Kidney (tissue), 14 donors: ENCODE results near the gene NKAIN2. TPM values are rescaled to one million over a fixed set of nuclear protein-coding genes. Genes with fewer than 3 reads are reported as not detected.

Experiments
- DNase-seq, 5 donors: peaks; one replicate each; pipeline ENCODE4 v3.0.0-alpha.2; 2013 to 2020
- FAIRE-seq: peaks from 2 replicates; lab custom pipeline; 2012; peaks lifted over from hg19 to GRCh38; lab: Jason Lieb, UNC
- H3K27ac ChIP-seq, 2 donors: one replicate each; pipeline ENCODE4 v1.7.0; 2013; ENCODE audit warnings: low read depth in 2 of 2, low read length in 2 of 2, inconsistent platforms in 1 of 2
- H3K27me3 ChIP-seq: one replicate; pipeline ENCODE4 v1.7.1; 2013; ENCODE audit warnings: low read length, inconsistent platforms; ENCODE audit not compliant: control insufficient read depth, insufficient read depth
- H3K36me3 ChIP-seq, 3 donors: one replicate each; pipeline versions ENCODE4 v1.7.0 to v1.7.1; 2013; ENCODE audit warnings: low read length in 3 of 3, control low read depth in 1 of 3, inconsistent platforms in 1 of 3; ENCODE audit not compliant: insufficient read depth in 3 of 3, control insufficient read depth in 2 of 3
- H3K4me1 ChIP-seq, 3 donors: one replicate each; pipeline versions ENCODE4 v1.7.0 to v1.7.1; 2013; ENCODE audit warnings: low read length in 3 of 3, inconsistent platforms in 1 of 3, low read depth in 1 of 3; ENCODE audit not compliant: control insufficient read depth in 2 of 3, insufficient read depth in 2 of 3
- H3K4me3 ChIP-seq, 3 donors: one replicate each; pipeline versions ENCODE4 v1.7.0 to v1.8.1; 2013; ENCODE audit warnings: low read length in 3 of 3, control low read depth in 1 of 3, inconsistent platforms in 1 of 3
- H3K9ac ChIP-seq, 3 donors: one replicate each; pipeline versions ENCODE4 v1.7.0 to v1.7.1; 2013; ENCODE audit warnings: low read length in 3 of 3, control low read depth in 1 of 3, inconsistent platforms in 1 of 3
- H3K9me3 ChIP-seq, 3 donors: one replicate each; pipeline versions ENCODE4 v1.7.0 to v1.7.1; 2013; ENCODE audit warnings: low read length in 3 of 3, control low read depth in 1 of 3, inconsistent platforms in 1 of 3; ENCODE audit not compliant: control insufficient read depth in 2 of 3, insufficient read depth in 1 of 3
- intact Hi-C: fragments of 100-400 bp; cut with DNase I; formaldehyde crosslinking; loops from one replicate; pipeline ENCODE4 v1.11.1; 2022
- polyA plus RNA-seq: library from polyadenylated mRNA; stranded (reverse); fragments of 350-450 nt; fragmentation: Illumina TruSeq; extraction: RNeasy Lipid Tissue Mini Kit (QIAGEN cat#74804); gene quantifications from one replicate; pipeline ENCODE4 v1.2.3, GENCODE V29; 2014; ENCODE audit warnings: low read depth, low replicate concordance; ENCODE audit not compliant: insufficient read depth
- total RNA-seq: library from RNA; stranded (reverse); fragmentation: NEBNext Ultra II Directional; extraction: Animal tissue kit (Norgen Biotek cat#: 25700); gene quantifications from one replicate; pipeline ENCODE4 v1.2.1, GENCODE V29; 2021
- TF ChIP-seq, protein P1 (sequence below): IDR thresholded peaks from 3 replicates; pipeline ENCODE4 v1.5.1; 2012; ENCODE audit warnings: mild to moderate bottlenecking, moderate library complexity, borderline replicate concordance; ENCODE audit not compliant: insufficient read depth; ENCODE audit errors: extremely low read depth
- donor health status: control.
- donor health status: control.
- donor health status: control.
- donor health status: control.
- donor health status: control.
- donor health status: DM: yes; HTN: yes; CAD: no.
- donor health status: Normal renal cell carcinoma (clear cell type).

Gene NKAIN2
- total and polyA plus RNA-seq, 2 donors from 2014 or later, result 0.39 to 1.8 TPM

DNA sequence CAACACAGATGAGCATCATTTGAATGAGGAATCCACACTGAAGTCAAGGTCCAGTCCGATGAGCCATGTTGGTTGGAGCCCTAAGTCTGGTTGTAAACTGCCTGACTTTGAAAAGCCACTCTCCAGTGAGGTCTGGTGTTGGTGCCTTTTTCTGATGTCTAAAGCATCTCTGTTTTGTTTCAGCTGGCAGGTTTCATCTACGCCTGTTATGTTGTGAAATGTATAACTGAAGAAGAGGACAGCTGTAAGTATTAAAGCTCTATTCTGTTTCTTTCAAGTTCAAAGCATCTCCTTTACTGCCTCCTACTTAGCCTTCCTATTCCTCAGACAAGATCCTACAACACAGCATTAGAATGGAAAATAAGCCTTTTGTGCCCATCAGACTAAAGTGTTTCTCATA lies 987.5 kb downstream of the NKAIN2 start:
- Histone ChIP-seq H3K4me3 (no peak overlapping the region), H3K9me3 (no peaks in the 10 kb centered on the region), H3K4me1 (no peaks in the 10 kb centered on the region), H3K27ac (no peak overlapping the region), H3K9ac (no peak overlapping the region), H3K36me3 (no peaks in the 10 kb centered on the region), H3K27me3 (no peaks in the 10 kb centered on the region)
- intact Hi-C loops, result no loop called here
- no peak for DNase-seq
- FAIRE-seq, result no peak
- TF ChIP-seq, protein P1, sequence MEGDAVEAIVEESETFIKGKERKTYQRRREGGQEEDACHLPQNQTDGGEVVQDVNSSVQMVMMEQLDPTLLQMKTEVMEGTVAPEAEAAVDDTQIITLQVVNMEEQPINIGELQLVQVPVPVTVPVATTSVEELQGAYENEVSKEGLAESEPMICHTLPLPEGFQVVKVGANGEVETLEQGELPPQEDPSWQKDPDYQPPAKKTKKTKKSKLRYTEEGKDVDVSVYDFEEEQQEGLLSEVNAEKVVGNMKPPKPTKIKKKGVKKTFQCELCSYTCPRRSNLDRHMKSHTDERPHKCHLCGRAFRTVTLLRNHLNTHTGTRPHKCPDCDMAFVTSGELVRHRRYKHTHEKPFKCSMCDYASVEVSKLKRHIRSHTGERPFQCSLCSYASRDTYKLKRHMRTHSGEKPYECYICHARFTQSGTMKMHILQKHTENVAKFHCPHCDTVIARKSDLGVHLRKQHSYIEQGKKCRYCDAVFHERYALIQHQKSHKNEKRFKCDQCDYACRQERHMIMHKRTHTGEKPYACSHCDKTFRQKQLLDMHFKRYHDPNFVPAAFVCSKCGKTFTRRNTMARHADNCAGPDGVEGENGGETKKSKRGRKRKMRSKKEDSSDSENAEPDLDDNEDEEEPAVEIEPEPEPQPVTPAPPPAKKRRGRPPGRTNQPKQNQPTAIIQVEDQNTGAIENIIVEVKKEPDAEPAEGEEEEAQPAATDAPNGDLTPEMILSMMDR, result no peak

DNA sequence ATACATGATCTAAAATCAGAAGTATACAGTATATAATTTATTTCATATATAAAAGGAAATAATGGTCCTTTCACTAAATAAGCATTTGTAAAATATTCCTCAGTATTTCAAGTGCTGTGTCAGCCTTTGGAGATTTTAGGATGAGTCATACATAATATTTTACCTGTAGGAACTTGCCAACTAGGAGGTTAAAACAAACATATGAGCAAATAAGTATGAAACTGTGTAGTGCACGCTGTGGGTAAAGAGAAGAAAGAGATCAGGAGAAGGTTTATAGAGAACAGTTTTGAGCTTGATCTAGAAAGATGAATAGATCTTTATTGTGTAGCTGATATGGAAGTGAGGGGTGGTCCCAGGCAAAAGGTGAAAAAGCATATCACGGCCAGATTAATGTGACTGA lies 988.7 kb downstream of the NKAIN2 start:
- Histone ChIP-seq H3K9ac (no peak overlapping the region), H3K4me3 (no peak overlapping the region), H3K4me1 (no peaks in the 10 kb centered on the region), H3K27me3 (no peaks in the 10 kb centered on the region), H3K27ac (no peak overlapping the region), H3K36me3 (no peaks in the 10 kb centered on the region), H3K9me3 (no peaks in the 10 kb centered on the region)
- TF ChIP-seq, protein P1, result no peak
- DNase-seq (no peak), FAIRE-seq (no peak)
- intact Hi-C loops, result no loop called here

DNA sequence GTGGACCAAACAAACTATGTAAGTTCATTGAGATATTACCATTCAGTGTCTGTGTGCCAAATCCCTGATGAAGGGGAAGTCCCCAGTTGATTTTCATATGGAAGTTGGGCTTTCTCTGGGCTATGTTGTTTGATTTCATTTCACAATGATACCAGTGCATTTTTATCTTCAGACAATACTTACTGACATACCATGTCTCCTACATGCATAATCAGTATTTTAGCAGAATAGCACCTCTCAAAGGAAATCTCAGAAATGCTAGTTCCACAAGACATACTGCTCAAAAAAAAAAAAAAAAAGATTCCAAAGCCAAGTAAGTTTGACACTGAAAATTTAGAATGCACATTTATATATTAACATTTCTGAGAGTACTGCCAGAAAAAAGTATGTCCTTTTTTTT lies 989.7 kb downstream of the NKAIN2 start:
- H3K36me3 ChIP-seq, result no peaks in the 10 kb centered on the region
- no peak overlapping the region for H3K27ac ChIP-seq
- TF ChIP-seq, protein P1, result no peak
- DNase-seq, result no peak
- H3K4me1 ChIP-seq, result no peaks in the 10 kb centered on the region
- H3K4me3 ChIP-seq, result no peak overlapping the region
- H3K9me3 ChIP-seq, result no peaks in the 10 kb centered on the region
- H3K9ac ChIP-seq, result no peak overlapping the region
- intact Hi-C loops, result no loop called here
- no peaks in the 10 kb centered on the region for H3K27me3 ChIP-seq
- no peak for FAIRE-seq
